GM21717 (cell line): Measurements from ENCODE around the gene ASXL2.
"Not testable (repeated sequence)": the region's sequence is repeated elsewhere in the genome, so short reads cannot be mapped to it uniquely, and the experiment has no call there.

ENCODE experiments used
- ATAC-seq: cut with Tn5 transposase; IDR thresholded peaks from one replicate; pipeline ENCODE4 v1.9.1; 2021; ENCODE audit warnings: mild to moderate bottlenecking, moderate library complexity; ENCODE audit not compliant: unreplicated experiment

Gene ASXL2

GRCh38 chr2:25742501-25742900 lies 135.8 kb downstream of the ASXL2 start:
- no peak for ATAC-seq

GRCh38 chr2:25740810-25741381 lies 137.4 kb downstream of the ASXL2 start:
- no peak for ATAC-seq

GRCh38 chr2:25738383-25739343 lies 139.6 kb downstream of the ASXL2 start:
- ATAC-seq = no peak

- no peak for ATAC-seq
These were observed 141.3 kb downstream of the ASXL2 start for GRCh38 chr2:25736899-25737515.

- no peak for ATAC-seq
These were observed 142.5 kb downstream of the ASXL2 start for GRCh38 chr2:25735835-25736234.

GRCh38 chr2:25728559-25728958 lies 149.7 kb downstream of the ASXL2 start:
- no peak for ATAC-seq

- ATAC-seq = no peak
These were observed 151.8 kb downstream of the ASXL2 start for GRCh38 chr2:25726522-25726921.

- ATAC-seq = no peak
These were observed 152.4 kb downstream of the ASXL2 start for GRCh38 chr2:25725877-25726276.

- ATAC-seq = no peak
These were observed 153.5 kb downstream of the ASXL2 start for GRCh38 chr2:25724756-25725155.

GRCh38 chr2:25722224-25722623 lies 156.1 kb downstream of the ASXL2 start:
- no peak for ATAC-seq

GRCh38 chr2:25720575-25720974 lies 157.7 kb downstream of the ASXL2 start:
- no peak for ATAC-seq

- no peak for ATAC-seq
These were observed 163.5 kb downstream of the ASXL2 start for GRCh38 chr2:25714740-25715139.

- ATAC-seq = no peak
These were observed 165.8 kb downstream of the ASXL2 start for GRCh38 chr2:25712455-25712854.

GRCh38 chr2:25711675-25712354 lies 166.5 kb downstream of the ASXL2 start:
- no peak for ATAC-seq

- ATAC-seq = no peak
These were observed 167.5 kb downstream of the ASXL2 start for GRCh38 chr2:25710750-25711149.

GRCh38 chr2:25709349-25709748 lies 168.9 kb downstream of the ASXL2 start:
- no peak for ATAC-seq

- ATAC-seq = no peak
These were observed 170.2 kb downstream of the ASXL2 start for GRCh38 chr2:25707927-25708590.

- not testable (repeated sequence) for ATAC-seq
These were observed 172.7 kb downstream of the ASXL2 start for GRCh38 chr2:25705575-25705974.

- ATAC-seq = no peak
These were observed 176.5 kb downstream of the ASXL2 start for GRCh38 chr2:25701801-25702200.

- no peak for ATAC-seq
These were observed 178.0 kb downstream of the ASXL2 start for GRCh38 chr2:25700221-25700660.

- ATAC-seq = no peak
These were observed 179.1 kb downstream of the ASXL2 start for GRCh38 chr2:25699216-25699615.
